HG02763 (cell line): ENCODE measurements around the gene CXCL13.
"Not testable (repeated sequence)": the region's sequence is repeated elsewhere in the genome, so short reads cannot be mapped to it uniquely, and the experiment has no call there.

Source experiments
- ATAC-seq: cut with Tn5 transposase; IDR thresholded peaks from one replicate; pipeline ENCODE4 v1.9.1; 2021; ENCODE audit warnings: mild to moderate bottlenecking, moderate library complexity; ENCODE audit not compliant: unreplicated experiment

The CXCL13 gene

GRCh38 chr4:77600521-77601451 lies 4.8 kb upstream of the CXCL13 start:
- ATAC-seq: peak; percentile 54

- no peak for ATAC-seq
Measured at GRCh38 chr4:77601614-77602187, 3.9 kb upstream of the CXCL13 start.

- ATAC-seq: no peak
Measured at GRCh38 chr4:77613267-77613666, 7.6 kb downstream of the CXCL13 start.

- ATAC-seq: no peak
Measured at GRCh38 chr4:77615153-77615552, 9.5 kb downstream of the CXCL13 start.

GRCh38 chr4:77617203-77617602 lies 11.6 kb downstream of the CXCL13 start:
- no peak for ATAC-seq

GRCh38 chr4:77618383-77619241 lies 13.0 kb downstream of the CXCL13 start:
- ATAC-seq: peak; percentile 89

GRCh38 chr4:77619408-77619807 lies 13.8 kb downstream of the CXCL13 start:
- no peak for ATAC-seq

GRCh38 chr4:77621254-77621653 lies 15.6 kb downstream of the CXCL13 start:
- no peak for ATAC-seq

GRCh38 chr4:77623091-77623490 lies 17.5 kb downstream of the CXCL13 start:
- no peak for ATAC-seq

- no peak for ATAC-seq
Measured at GRCh38 chr4:77624213-77624612, 18.6 kb downstream of the CXCL13 start.

GRCh38 chr4:77625485-77625884 lies 19.9 kb downstream of the CXCL13 start:
- no peak for ATAC-seq

GRCh38 chr4:77629885-77630284 lies 24.3 kb downstream of the CXCL13 start:
- ATAC-seq: peak; percentile 79

- ATAC-seq: no peak
Measured at GRCh38 chr4:77631276-77631675, 25.7 kb downstream of the CXCL13 start.

- no peak for ATAC-seq
Measured at GRCh38 chr4:77634132-77634785, 28.6 kb downstream of the CXCL13 start.

GRCh38 chr4:77635246-77635645 lies 29.6 kb downstream of the CXCL13 start:
- no peak for ATAC-seq

- ATAC-seq: no peak
Measured at GRCh38 chr4:77635876-77636275, 30.3 kb downstream of the CXCL13 start.

GRCh38 chr4:77636902-77637301 lies 31.3 kb downstream of the CXCL13 start:
- ATAC-seq: no peak

- not testable (repeated sequence) for ATAC-seq
Measured at GRCh38 chr4:77644069-77644468, 38.4 kb downstream of the CXCL13 start.

GRCh38 chr4:77650787-77651186 lies 45.2 kb downstream of the CXCL13 start:
- no peak for ATAC-seq

- ATAC-seq: no peak
Measured at GRCh38 chr4:77651820-77652219, 46.2 kb downstream of the CXCL13 start.
